HL-60 (cell line): Measurements from ENCODE around the gene ISYNA1.

Experiments used
- DNase-seq, 2 experiments: peaks; one replicate each; pipeline ENCODE4 v3.0.0-alpha.2; 2010 to 2020; ENCODE audit warnings: low read depth in 1 of 2, low spot score in 1 of 2
- H3K27ac ChIP-seq: fragments of 250-450 bp; sonication (Bioruptor Pico); replicated peaks from 2 replicates; pipeline ENCODE4 v1.5.1; 2020; ENCODE audit warnings: mild to moderate bottlenecking, moderate library complexity
- H3K27me3 ChIP-seq: fragments of 250-450 bp; sonication (Bioruptor Pico); 2 replicates; pipeline ENCODE4 v1.5.1; 2021; ENCODE audit warnings: mild to moderate bottlenecking, moderate library complexity; ENCODE audit not compliant: insufficient read depth, poor library complexity, severe bottlenecking
- H3K4me3 ChIP-seq: replicated peaks from 2 replicates; pipeline ENCODE4 v1.5.1; 2011; ENCODE audit warnings: mild to moderate bottlenecking, control low read depth, low read length; ENCODE audit not compliant: insufficient read depth
- GABPA ChIP-seq: IDR thresholded peaks from 2 replicates; pipeline ENCODE4 v1.6.1; 2012; ENCODE audit warnings: low read depth
- POLR2AphosphoS5 ChIP-seq: IDR thresholded peaks from 2 replicates; pipeline ENCODE4 v1.6.1; 2012; ENCODE audit warnings: low read depth
- REST ChIP-seq: IDR thresholded peaks from 2 replicates; pipeline ENCODE4 v1.6.1; 2012; ENCODE audit warnings: low read depth; ENCODE audit not compliant: insufficient replicate concordance
- SPI1 ChIP-seq: IDR thresholded peaks from 2 replicates; pipeline ENCODE4 v1.6.1; 2012; ENCODE audit warnings: low read depth, mild to moderate bottlenecking, borderline replicate concordance
- TF ChIP-seq, protein P1 (sequence below): IDR thresholded peaks from one replicate; pipeline ENCODE4 v1.5.1; 2011; ENCODE audit warnings: low read length, control low read depth, inconsistent platforms; ENCODE audit not compliant: insufficient read depth

The ISYNA1 gene

GRCh38 chr19:18465214-18465963, 27.5 kb upstream of the ISYNA1 start:
- DNase-seq = no peak
- no peaks in the 10 kb centered on the region for H3K27me3 ChIP-seq
- H3K27ac ChIP-seq = no peak overlapping the region
- H3K4me3 ChIP-seq = no peak overlapping the region
- TF ChIP-seq POLR2AphosphoS5 (no peak), SPI1 (no peak), REST (no peak), GABPA (no peak)
- TF ChIP-seq, protein P1, sequence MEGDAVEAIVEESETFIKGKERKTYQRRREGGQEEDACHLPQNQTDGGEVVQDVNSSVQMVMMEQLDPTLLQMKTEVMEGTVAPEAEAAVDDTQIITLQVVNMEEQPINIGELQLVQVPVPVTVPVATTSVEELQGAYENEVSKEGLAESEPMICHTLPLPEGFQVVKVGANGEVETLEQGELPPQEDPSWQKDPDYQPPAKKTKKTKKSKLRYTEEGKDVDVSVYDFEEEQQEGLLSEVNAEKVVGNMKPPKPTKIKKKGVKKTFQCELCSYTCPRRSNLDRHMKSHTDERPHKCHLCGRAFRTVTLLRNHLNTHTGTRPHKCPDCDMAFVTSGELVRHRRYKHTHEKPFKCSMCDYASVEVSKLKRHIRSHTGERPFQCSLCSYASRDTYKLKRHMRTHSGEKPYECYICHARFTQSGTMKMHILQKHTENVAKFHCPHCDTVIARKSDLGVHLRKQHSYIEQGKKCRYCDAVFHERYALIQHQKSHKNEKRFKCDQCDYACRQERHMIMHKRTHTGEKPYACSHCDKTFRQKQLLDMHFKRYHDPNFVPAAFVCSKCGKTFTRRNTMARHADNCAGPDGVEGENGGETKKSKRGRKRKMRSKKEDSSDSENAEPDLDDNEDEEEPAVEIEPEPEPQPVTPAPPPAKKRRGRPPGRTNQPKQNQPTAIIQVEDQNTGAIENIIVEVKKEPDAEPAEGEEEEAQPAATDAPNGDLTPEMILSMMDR = no peak

DNA sequence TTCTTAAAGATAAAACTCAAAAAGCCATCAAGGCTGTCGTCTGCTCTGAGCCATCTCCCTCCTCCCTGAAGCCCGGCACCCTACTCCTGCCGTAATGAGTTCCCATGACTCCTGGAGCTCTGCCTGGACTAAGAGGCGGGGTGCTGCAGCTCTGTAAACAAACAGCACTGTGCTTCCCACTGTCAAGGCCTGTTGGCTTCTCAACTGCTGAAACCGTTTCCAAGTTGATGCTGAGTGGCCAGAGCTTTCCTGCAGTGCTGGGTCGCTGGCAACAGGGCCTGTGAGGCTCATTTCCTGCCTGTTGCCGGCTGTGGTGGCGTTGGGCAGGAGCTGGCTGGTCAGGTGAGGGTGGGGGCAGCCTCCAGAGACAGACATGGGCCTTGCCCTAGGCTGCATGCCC, 26.7 kb upstream of the ISYNA1 start:
- TF ChIP-seq GABPA (no peak), POLR2AphosphoS5 (no peak), SPI1 (no peak), REST (no peak)
- TF ChIP-seq, protein P1 = no peak
- no peak overlapping the region for H3K27ac ChIP-seq
- no peaks in the 10 kb centered on the region for H3K27me3 ChIP-seq
- no peak for DNase-seq
- H3K4me3 ChIP-seq = no peak overlapping the region

DNA sequence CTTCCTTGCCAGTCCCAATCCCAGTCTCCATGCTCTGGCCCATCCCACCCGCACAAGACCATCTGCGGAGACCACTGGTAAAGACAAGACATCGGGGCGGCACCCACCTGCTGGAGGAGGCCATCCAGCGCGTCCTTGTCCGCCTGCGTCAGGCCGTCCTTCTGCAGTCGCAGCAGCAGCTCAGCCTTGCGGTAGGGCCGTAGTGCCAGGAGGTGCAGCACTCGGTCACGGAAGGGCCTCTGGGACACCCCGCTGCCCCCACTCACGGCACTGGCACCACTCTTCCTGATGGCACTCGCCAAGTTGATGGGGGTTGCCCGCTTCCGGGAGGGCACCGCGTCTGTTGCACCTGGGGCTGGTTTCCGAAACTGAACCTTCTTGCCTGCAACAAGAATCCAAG, 23.5 kb upstream of the ISYNA1 start:
- H3K27ac ChIP-seq = no peak overlapping the region
- TF ChIP-seq REST (no peak), SPI1 (no peak), GABPA (no peak), POLR2AphosphoS5 (no peak)
- TF ChIP-seq, protein P1 = no peak
- no peak for DNase-seq
- H3K27me3 ChIP-seq = no peaks in the 10 kb centered on the region
- H3K4me3 ChIP-seq = no peak overlapping the region
